Islet of Langerhans (tissue), 1 donor: ENCODE measurements around the gene SLC33A1.
"Not testable (repeated sequence)": the region's sequence is repeated elsewhere in the genome, so short reads cannot be mapped to it uniquely, and the experiment has no call there.

Experiments
- FAIRE-seq: peaks from one replicate; lab custom pipeline; 2011; peaks lifted over from hg19 to GRCh38; lab: Jason Lieb, UNC

Gene SLC33A1

GRCh38 chr3:155861476-155862183, 7.4 kb upstream of the SLC33A1 start:
- FAIRE-seq = no peak

- not testable (repeated sequence) for FAIRE-seq
Observed at GRCh38 chr3:155860424-155860823, 6.2 kb upstream of the SLC33A1 start.

- peak; percentile 38 for FAIRE-seq
Observed at GRCh38 chr3:155859859-155860258, 5.6 kb upstream of the SLC33A1 start.

- FAIRE-seq = no peak
Observed at GRCh38 chr3:155853214-155854140, 750 bp downstream of the SLC33A1 start.

- FAIRE-seq = no peak
Observed at GRCh38 chr3:155852341-155852740, 1.9 kb downstream of the SLC33A1 start.

- FAIRE-seq = not testable (repeated sequence)
Observed at GRCh38 chr3:155849404-155849803, 4.8 kb downstream of the SLC33A1 start.

GRCh38 chr3:155847993-155848392, 6.2 kb downstream of the SLC33A1 start:
- no peak for FAIRE-seq

- no peak for FAIRE-seq
Observed at GRCh38 chr3:155846119-155846518, 8.1 kb downstream of the SLC33A1 start.

- no peak for FAIRE-seq
Observed at GRCh38 chr3:155843569-155843968, 10.7 kb downstream of the SLC33A1 start.

- no peak for FAIRE-seq
Observed at GRCh38 chr3:155835341-155836071, 18.7 kb downstream of the SLC33A1 start.

GRCh38 chr3:155828490-155829098, 25.6 kb downstream of the SLC33A1 start:
- peak; percentile 98 for FAIRE-seq

GRCh38 chr3:155815030-155815545, 39.1 kb downstream of the SLC33A1 start:
- FAIRE-seq = no peak

- not testable (repeated sequence) for FAIRE-seq
Observed at GRCh38 chr3:155813224-155813623, 41.0 kb downstream of the SLC33A1 start.

- no peak for FAIRE-seq
Observed at GRCh38 chr3:155809181-155809580, 45.0 kb downstream of the SLC33A1 start.

- no peak for FAIRE-seq
Observed at GRCh38 chr3:155807823-155808222, 46.4 kb downstream of the SLC33A1 start.

GRCh38 chr3:155805802-155806618, 48.2 kb downstream of the SLC33A1 start, which contains the start of gene C3orf33:
TSS of gene C3orf33 (minus strand) at chr3:155806278. CDS start at chr3:155806252, 26 bp downstream.
- FAIRE-seq = no peak

GRCh38 chr3:155805204-155805801, 48.9 kb downstream of the SLC33A1 start:
- no peak for FAIRE-seq

GRCh38 chr3:155804323-155804722, 49.9 kb downstream of the SLC33A1 start:
- no peak for FAIRE-seq

- FAIRE-seq = no peak
Observed at GRCh38 chr3:155792532-155792931, 61.7 kb downstream of the SLC33A1 start.

- no peak for FAIRE-seq
Observed at GRCh38 chr3:155791190-155791589, 63.0 kb downstream of the SLC33A1 start.
